Measurements from ENCODE around the gene OR2AP1. TPM values are rescaled to one million over a fixed set of nuclear protein-coding genes. Genes with fewer than 3 reads are reported as not detected.

OR2AP1 gene
- total RNA-seq, 1 donor = not detected

GRCh38 chr12:55607821-55608594, 35.7 kb downstream of the OR2AP1 start:
- TF ChIP-seq, protein P1, sequence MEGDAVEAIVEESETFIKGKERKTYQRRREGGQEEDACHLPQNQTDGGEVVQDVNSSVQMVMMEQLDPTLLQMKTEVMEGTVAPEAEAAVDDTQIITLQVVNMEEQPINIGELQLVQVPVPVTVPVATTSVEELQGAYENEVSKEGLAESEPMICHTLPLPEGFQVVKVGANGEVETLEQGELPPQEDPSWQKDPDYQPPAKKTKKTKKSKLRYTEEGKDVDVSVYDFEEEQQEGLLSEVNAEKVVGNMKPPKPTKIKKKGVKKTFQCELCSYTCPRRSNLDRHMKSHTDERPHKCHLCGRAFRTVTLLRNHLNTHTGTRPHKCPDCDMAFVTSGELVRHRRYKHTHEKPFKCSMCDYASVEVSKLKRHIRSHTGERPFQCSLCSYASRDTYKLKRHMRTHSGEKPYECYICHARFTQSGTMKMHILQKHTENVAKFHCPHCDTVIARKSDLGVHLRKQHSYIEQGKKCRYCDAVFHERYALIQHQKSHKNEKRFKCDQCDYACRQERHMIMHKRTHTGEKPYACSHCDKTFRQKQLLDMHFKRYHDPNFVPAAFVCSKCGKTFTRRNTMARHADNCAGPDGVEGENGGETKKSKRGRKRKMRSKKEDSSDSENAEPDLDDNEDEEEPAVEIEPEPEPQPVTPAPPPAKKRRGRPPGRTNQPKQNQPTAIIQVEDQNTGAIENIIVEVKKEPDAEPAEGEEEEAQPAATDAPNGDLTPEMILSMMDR (IDR thresholded peaks at IDR 0.05; ENCODE audit: insufficient read depth, low read depth, low read length) = no peak
- no peak for DNase-seq (ENCODE audit: low read depth)
- no peak overlapping the region for H3K4me3 ChIP-seq (ENCODE audit: low read depth, low read length)

- no peak for DNase-seq (ENCODE audit: low read depth)
- TF ChIP-seq, protein P1 (IDR thresholded peaks at IDR 0.05; ENCODE audit: insufficient read depth, low read depth, low read length) = no peak
- H3K4me3 ChIP-seq (ENCODE audit: low read depth, low read length) = no peak overlapping the region
Measured at GRCh38 chr12:55610598-55610997, 38.3 kb downstream of the OR2AP1 start.

DNA sequence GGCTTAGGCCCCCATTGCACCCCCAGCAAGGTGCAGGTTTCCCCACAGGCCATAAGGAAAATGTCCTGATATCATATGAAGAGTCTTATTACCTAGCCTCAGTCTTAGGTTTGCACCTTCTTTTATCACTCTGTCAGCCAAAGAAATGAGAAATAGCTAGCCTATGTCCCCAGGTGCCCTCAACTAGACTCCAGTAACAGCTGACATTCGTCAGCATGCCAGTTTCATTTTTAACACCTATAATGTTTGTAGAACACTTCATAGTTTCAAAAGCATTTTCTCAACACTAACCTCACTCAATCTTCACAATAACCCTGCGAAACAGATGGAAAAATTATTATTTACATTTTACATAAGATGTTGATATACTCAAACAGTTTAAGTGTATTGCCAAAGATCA, 40.4 kb downstream of the OR2AP1 start:
- TF ChIP-seq, protein P1 (IDR thresholded peaks at IDR 0.05; ENCODE audit: insufficient read depth, low read depth, low read length) = no peak
- DNase-seq (ENCODE audit: low read depth) = no peak
- no peak overlapping the region for H3K4me3 ChIP-seq (ENCODE audit: low read depth, low read length)

DNA sequence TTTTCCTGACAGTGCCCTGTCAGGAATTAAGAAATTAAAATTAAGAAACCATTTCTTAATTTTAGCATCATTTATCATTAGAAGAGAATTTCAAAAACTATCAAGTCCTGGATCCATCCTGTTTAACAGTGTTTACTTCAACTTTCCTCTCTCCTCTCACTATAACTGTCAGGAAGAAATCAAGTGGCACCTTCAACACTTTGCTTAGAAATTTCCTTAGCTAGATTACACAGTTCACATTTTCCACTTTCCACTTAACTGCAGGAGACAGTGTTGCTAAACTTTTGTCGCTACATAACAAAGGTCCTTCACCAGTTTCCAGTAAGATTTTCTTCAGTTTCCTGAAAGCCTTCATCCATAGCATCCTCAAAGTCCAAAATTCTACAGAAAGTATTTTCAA, 42.5 kb downstream of the OR2AP1 start:
- TF ChIP-seq, protein P1 (IDR thresholded peaks at IDR 0.05; ENCODE audit: insufficient read depth, low read depth, low read length) = no peak
- no peak overlapping the region for H3K4me3 ChIP-seq (ENCODE audit: low read depth, low read length)
- DNase-seq (ENCODE audit: low read depth) = no peak

GRCh38 chr12:55619354-55620138, 47.3 kb downstream of the OR2AP1 start:
- TF ChIP-seq, protein P1 (IDR thresholded peaks at IDR 0.05; ENCODE audit: insufficient read depth, low read depth, low read length) = peak; percentile 78
- no peak overlapping the region for H3K4me3 ChIP-seq (ENCODE audit: low read depth, low read length)
- DNase-seq (ENCODE audit: low read depth) = peak; percentile 93

DNA sequence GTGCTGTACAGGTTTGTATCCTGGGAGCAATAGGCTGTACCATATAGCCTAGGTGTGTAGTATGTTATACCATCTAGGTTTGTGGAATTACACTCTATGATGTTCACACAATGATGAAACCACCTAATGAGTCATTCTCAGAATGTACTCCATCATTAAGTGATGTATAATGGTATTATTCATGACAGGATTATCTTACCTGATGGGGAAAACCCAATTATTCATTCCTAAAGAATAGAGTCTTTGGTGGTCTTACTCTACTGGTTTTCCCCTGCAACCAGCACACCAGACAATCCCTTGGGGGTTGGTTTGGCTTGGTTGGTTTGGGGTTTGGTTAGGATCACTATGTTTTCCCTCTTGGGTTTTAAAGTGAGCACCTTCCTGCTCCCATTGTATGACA, 51.8 kb downstream of the OR2AP1 start:
- TF ChIP-seq, protein P1 (IDR thresholded peaks at IDR 0.05; ENCODE audit: insufficient read depth, low read depth, low read length) = no peak
- no peak for DNase-seq (ENCODE audit: low read depth)
- no peak overlapping the region for H3K4me3 ChIP-seq (ENCODE audit: low read depth, low read length)

Other genes starting within 250 kb of the OR2AP1 start
- not detected in 2 replicates for gene OR6C3, start 241.7 kb upstream of the OR2AP1 start, total RNA-seq
- gene OR6C75, start 209.5 kb upstream of the OR2AP1 start, total RNA-seq = not detected in 2 replicates
- gene OR6C65, start 171.9 kb upstream of the OR2AP1 start, total RNA-seq = not detected in 2 replicates
- not detected in 2 replicates for gene OR6C76, start 146.2 kb upstream of the OR2AP1 start, total RNA-seq
- not detected in 2 replicates for gene OR6C2, start 128.4 kb upstream of the OR2AP1 start, total RNA-seq
- gene OR6C70, start 102.3 kb upstream of the OR2AP1 start, total RNA-seq = not detected in 2 replicates
- gene OR6C68, start 80.1 kb upstream of the OR2AP1 start, total RNA-seq = not detected in 2 replicates
- not detected in 2 replicates for gene OR6C4, start 22.9 kb upstream of the OR2AP1 start, total RNA-seq
- under 0.01 TPM in 1 of 2 replicates, not detected in the other for gene OR10P1, start 64.4 kb downstream of the OR2AP1 start, total RNA-seq
- gene ITGA7, start 135.4 kb downstream of the OR2AP1 start, total RNA-seq = 1.3 TPM in 2 replicates
- gene BLOC1S1, start 143.6 kb downstream of the OR2AP1 start, total RNA-seq = 36.3 and 54.4 TPM in 2 replicates
- gene RDH5, start 147.9 kb downstream of the OR2AP1 start, total RNA-seq = 3.9 and 6.0 TPM in 2 replicates
- gene CD63, start 156.5 kb downstream of the OR2AP1 start, total RNA-seq = 2,280 and 2,284 TPM in 2 replicates
- gene GDF11, start 170.7 kb downstream of the OR2AP1 start, total RNA-seq = 3.9 and 6.5 TPM in 2 replicates
- gene SARNP, start 245.3 kb downstream of the OR2AP1 start, total RNA-seq = 86.7 and 94.6 TPM in 2 replicates
- gene ORMDL2, start 245.6 kb downstream of the OR2AP1 start, total RNA-seq = 18.0 and 21.6 TPM in 2 replicates

Measured in fibroblast of villous mesenchyme (primary cell).